M059J (cell line): ENCODE results near the gene ALDH3B2. TPM values are rescaled to one million over a fixed set of nuclear protein-coding genes. Genes with fewer than 3 reads are reported as not detected.
A peak's percentile ranks its signal among the peaks of the same experiment; 100 is the strongest.
"Not testable (repeated sequence)": the region's sequence is repeated elsewhere in the genome, so short reads cannot be mapped to it uniquely, and the experiment has no call there.

ENCODE experiments used
- DNase-seq: peaks from one replicate; pipeline ENCODE4 v3.0.0-alpha.2; 2012; ENCODE audit warnings: low read depth
- total RNA-seq: library from RNA; depleted of rRNA; stranded (reverse); fragments of >200 nt; shearing (Covaris generic); gene quantifications from 2 replicates; pipeline ENCODE4 v1.2.3, GENCODE V29; 2014

The ALDH3B2 gene
- total RNA-seq, 1 experiment from 2014 or later = not detected

GRCh38 chr11:67629386-67630227 is 44.8 kb downstream of the ALDH3B2 start, which contains the start of gene NUDT8:
Gene NUDT8 (minus strand): TSS chr11:67629937. CDS start chr11:67629911, 26 bp downstream.
- peak; percentile 76 for DNase-seq

GRCh38 chr11:67628710-67629385 is 45.6 kb downstream of the ALDH3B2 start:
- DNase-seq = no peak

GRCh38 chr11:67627812-67628624 is 46.4 kb downstream of the ALDH3B2 start:
- no peak for DNase-seq

- DNase-seq = no peak
These were observed 47.0 kb downstream of the ALDH3B2 start for GRCh38 chr11:67627441-67627811.

- no peak for DNase-seq
These were observed 47.5 kb downstream of the ALDH3B2 start for GRCh38 chr11:67626970-67627369.

GRCh38 chr11:67626131-67626833 is 48.1 kb downstream of the ALDH3B2 start:
- DNase-seq = not testable (repeated sequence)

- not testable (repeated sequence) for DNase-seq
These were observed 50.6 kb downstream of the ALDH3B2 start for GRCh38 chr11:67623795-67624194.

GRCh38 chr11:67622905-67623304 is 51.5 kb downstream of the ALDH3B2 start:
- DNase-seq = not testable (repeated sequence)

- not testable (repeated sequence) for DNase-seq
These were observed 52.5 kb downstream of the ALDH3B2 start for GRCh38 chr11:67621928-67622327.

GRCh38 chr11:67620621-67621020 is 53.8 kb downstream of the ALDH3B2 start:
- not testable (repeated sequence) for DNase-seq

- DNase-seq = not testable (repeated sequence)
These were observed 54.5 kb downstream of the ALDH3B2 start for GRCh38 chr11:67619683-67620618.

GRCh38 chr11:67618901-67619659 is 55.3 kb downstream of the ALDH3B2 start:
- DNase-seq = not testable (repeated sequence)

- DNase-seq = no peak
These were observed 57.0 kb downstream of the ALDH3B2 start for GRCh38 chr11:67617243-67617953.

- DNase-seq = no peak
These were observed 57.8 kb downstream of the ALDH3B2 start for GRCh38 chr11:67616431-67617242.

- no peak for DNase-seq
These were observed 58.5 kb downstream of the ALDH3B2 start for GRCh38 chr11:67615728-67616430.

GRCh38 chr11:67614730-67615714 is 59.4 kb downstream of the ALDH3B2 start:
- peak; percentile 30 for DNase-seq
